Measurements from ENCODE around the gene PRR33. TPM values are rescaled to one million over a fixed set of nuclear protein-coding genes. Genes with fewer than 3 reads are reported as not detected.

PRR33 gene
- total RNA-seq, 1 donor from 2014 or later: not detected

DNA sequence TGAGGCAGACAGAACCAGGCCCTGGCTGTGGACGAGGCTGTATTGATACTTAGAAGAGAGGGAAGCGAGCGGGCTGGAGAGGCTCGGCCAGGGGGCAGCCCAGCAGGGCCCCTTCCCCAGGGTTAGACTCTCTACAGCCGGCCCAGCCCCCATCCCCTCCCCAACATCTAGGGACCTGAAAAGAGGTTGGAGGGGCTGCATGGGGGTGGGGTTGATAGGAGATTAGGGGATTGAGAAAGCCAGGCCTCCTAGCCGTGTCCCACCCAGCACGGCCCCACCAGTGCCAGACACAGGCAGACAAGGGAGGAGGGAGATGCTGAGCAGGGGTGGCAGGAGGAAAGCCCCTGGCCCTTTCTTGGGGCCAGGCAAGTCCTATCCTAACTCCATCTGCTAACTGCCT lies 33.1 kb downstream of the PRR33 start:
- peaks cover 11% of the 10 kb centered on the region for H3K27me3 Mint-ChIP-seq (ENCODE audit: low read depth, unreplicated experiment)
- H3K9me3 Mint-ChIP-seq (ENCODE audit: unreplicated experiment): no peaks in the 10 kb centered on the region
- no peak for TF ChIP-seq EZH2 (IDR thresholded peaks at IDR 0.05; ENCODE audit: insufficient read depth, low read length)
- TF ChIP-seq, protein P1, sequence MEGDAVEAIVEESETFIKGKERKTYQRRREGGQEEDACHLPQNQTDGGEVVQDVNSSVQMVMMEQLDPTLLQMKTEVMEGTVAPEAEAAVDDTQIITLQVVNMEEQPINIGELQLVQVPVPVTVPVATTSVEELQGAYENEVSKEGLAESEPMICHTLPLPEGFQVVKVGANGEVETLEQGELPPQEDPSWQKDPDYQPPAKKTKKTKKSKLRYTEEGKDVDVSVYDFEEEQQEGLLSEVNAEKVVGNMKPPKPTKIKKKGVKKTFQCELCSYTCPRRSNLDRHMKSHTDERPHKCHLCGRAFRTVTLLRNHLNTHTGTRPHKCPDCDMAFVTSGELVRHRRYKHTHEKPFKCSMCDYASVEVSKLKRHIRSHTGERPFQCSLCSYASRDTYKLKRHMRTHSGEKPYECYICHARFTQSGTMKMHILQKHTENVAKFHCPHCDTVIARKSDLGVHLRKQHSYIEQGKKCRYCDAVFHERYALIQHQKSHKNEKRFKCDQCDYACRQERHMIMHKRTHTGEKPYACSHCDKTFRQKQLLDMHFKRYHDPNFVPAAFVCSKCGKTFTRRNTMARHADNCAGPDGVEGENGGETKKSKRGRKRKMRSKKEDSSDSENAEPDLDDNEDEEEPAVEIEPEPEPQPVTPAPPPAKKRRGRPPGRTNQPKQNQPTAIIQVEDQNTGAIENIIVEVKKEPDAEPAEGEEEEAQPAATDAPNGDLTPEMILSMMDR (IDR thresholded peaks at IDR 0.05; ENCODE audit: insufficient read depth, low read depth, low read length): no peak
- H3K9ac ChIP-seq (ENCODE audit: low read length): no peak overlapping the region
- no peaks in the 10 kb centered on the region for H4K20me1 ChIP-seq (ENCODE audit: insufficient read depth, low read length)
- H3K4me1 Mint-ChIP-seq (ENCODE audit: low read depth, unreplicated experiment): peaks cover 7% of the 10 kb centered on the region
- H2AFZ ChIP-seq (ENCODE audit: low read depth, low read length): no peak overlapping the region
- H3K79me2 ChIP-seq (ENCODE audit: insufficient read depth, low read length): no peaks in the 10 kb centered on the region
- no peak overlapping the region for H3K4me3 Mint-ChIP-seq (ENCODE audit: unreplicated experiment)
- H3K27ac ChIP-seq (ENCODE audit: low read depth, low read length): no peak overlapping the region
- H3K27ac Mint-ChIP-seq (ENCODE audit: unreplicated experiment): no peak overlapping the region
- no peaks in the 10 kb centered on the region for H3K36me3 Mint-ChIP-seq (ENCODE audit: low read depth, unreplicated experiment)
- peaks cover 13% of the 10 kb centered on the region for H3K4me1 ChIP-seq (ENCODE audit: insufficient read depth, low read length)
- FAIRE-seq: no peak
- H3K27me3 ChIP-seq (ENCODE audit: insufficient read depth, low read length): no peaks in the 10 kb centered on the region
- no peaks in the 10 kb centered on the region for H3K9me3 ChIP-seq (ENCODE audit: insufficient read depth, low read depth, low read length)
- H3K4me3 ChIP-seq (ENCODE audit: insufficient read depth, low read depth, low read length): no peak overlapping the region
- H3K36me3 ChIP-seq (ENCODE audit: insufficient read depth, low read length): no peaks in the 10 kb centered on the region
- no peak overlapping the region for H3K4me2 ChIP-seq (ENCODE audit: low read length)
- DNase-seq (ENCODE audit: low read depth): no peak

DNA sequence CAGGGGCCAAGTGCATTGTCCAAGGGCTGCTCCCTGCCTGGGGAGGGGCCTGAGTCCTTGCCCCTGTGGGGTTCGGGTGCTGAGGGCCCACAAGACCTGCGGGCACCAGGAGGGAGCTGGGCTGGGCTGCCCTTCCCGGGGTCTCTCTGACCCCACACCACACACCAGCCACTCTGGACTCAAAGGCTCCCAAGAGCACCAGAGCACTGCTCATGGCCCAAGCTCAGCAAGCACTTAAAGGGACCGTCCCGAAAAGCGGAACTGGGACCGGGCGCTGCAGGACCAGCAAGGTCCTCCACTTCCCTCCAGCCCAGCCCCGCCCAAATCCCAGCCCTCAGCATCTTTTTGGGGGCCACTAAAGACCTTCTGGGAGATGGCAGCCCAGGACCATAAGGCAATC lies 33.5 kb downstream of the PRR33 start:
- no peak for DNase-seq (ENCODE audit: low read depth)
- Histone ChIP-seq H3K27me3 (ENCODE audit: insufficient read depth, low read length) (no peaks in the 10 kb centered on the region), H3K4me2 (ENCODE audit: low read length) (no peak overlapping the region), H3K36me3 (ENCODE audit: insufficient read depth, low read length) (no peaks in the 10 kb centered on the region), H3K9me3 (ENCODE audit: insufficient read depth, low read depth, low read length) (no peaks in the 10 kb centered on the region), H3K4me1 (ENCODE audit: insufficient read depth, low read length) (peaks cover 8% of the 10 kb centered on the region), H3K27ac (ENCODE audit: low read depth, low read length) (no peak overlapping the region), H3K4me3 (ENCODE audit: insufficient read depth, low read depth, low read length) (no peak overlapping the region), H3K79me2 (ENCODE audit: insufficient read depth, low read length) (no peaks in the 10 kb centered on the region), H2AFZ (ENCODE audit: low read depth, low read length) (no peak overlapping the region), H3K9ac (ENCODE audit: low read length) (no peak overlapping the region), H4K20me1 (ENCODE audit: insufficient read depth, low read length) (no peaks in the 10 kb centered on the region)
- Mint-ChIP-seq H3K4me1 (ENCODE audit: low read depth, unreplicated experiment) (peaks cover 4% of the 10 kb centered on the region), H3K27me3 (ENCODE audit: low read depth, unreplicated experiment) (peaks cover 14% of the 10 kb centered on the region), H3K36me3 (ENCODE audit: low read depth, unreplicated experiment) (no peaks in the 10 kb centered on the region), H3K9me3 (ENCODE audit: unreplicated experiment) (no peaks in the 10 kb centered on the region), H3K4me3 (ENCODE audit: unreplicated experiment) (no peak overlapping the region), H3K27ac (ENCODE audit: unreplicated experiment) (no peak overlapping the region)
- no peak for TF ChIP-seq EZH2 (IDR thresholded peaks at IDR 0.05; ENCODE audit: insufficient read depth, low read length)
- TF ChIP-seq, protein P1 (IDR thresholded peaks at IDR 0.05; ENCODE audit: insufficient read depth, low read depth, low read length): no peak
- no peak for FAIRE-seq

DNA sequence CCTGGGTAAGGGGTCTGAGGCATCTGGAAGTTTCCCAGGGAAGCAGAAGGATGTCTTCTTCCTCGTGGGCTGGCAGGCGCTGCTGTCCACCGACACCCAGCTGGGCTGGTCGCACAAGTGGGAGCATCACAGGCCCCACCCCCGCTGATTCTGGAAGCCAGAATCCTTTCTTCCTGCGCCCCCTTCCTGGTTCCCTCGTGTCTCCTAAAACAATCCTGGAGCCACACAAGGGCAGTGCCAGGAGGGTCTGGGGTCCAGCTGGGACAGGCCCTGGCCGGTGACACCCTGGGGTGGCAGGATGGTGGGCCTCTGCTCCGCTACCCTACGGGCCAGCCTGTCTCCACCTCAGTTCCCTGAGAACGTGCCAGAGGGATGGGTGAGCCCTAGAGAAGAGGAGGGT lies 34.6 kb downstream of the PRR33 start:
- TF ChIP-seq, protein P1 (IDR thresholded peaks at IDR 0.05; ENCODE audit: insufficient read depth, low read depth, low read length): no peak
- no peak for TF ChIP-seq EZH2 (IDR thresholded peaks at IDR 0.05; ENCODE audit: insufficient read depth, low read length)
- Histone ChIP-seq H3K27me3 (ENCODE audit: insufficient read depth, low read length) (no peaks in the 10 kb centered on the region), H3K4me3 (ENCODE audit: insufficient read depth, low read depth, low read length) (no peak overlapping the region), H3K79me2 (ENCODE audit: insufficient read depth, low read length) (no peaks in the 10 kb centered on the region), H3K36me3 (ENCODE audit: insufficient read depth, low read length) (no peaks in the 10 kb centered on the region), H3K4me2 (ENCODE audit: low read length) (no peak overlapping the region), H3K4me1 (ENCODE audit: insufficient read depth, low read length) (no peaks in the 10 kb centered on the region), H3K9ac (ENCODE audit: low read length) (no peak overlapping the region), H2AFZ (ENCODE audit: low read depth, low read length) (no peak overlapping the region), H3K9me3 (ENCODE audit: insufficient read depth, low read depth, low read length) (no peaks in the 10 kb centered on the region), H4K20me1 (ENCODE audit: insufficient read depth, low read length) (no peaks in the 10 kb centered on the region), H3K27ac (ENCODE audit: low read depth, low read length) (no peak overlapping the region)
- Mint-ChIP-seq H3K4me1 (ENCODE audit: low read depth, unreplicated experiment) (no peaks in the 10 kb centered on the region), H3K9me3 (ENCODE audit: unreplicated experiment) (no peaks in the 10 kb centered on the region), H3K27me3 (ENCODE audit: low read depth, unreplicated experiment) (peaks cover 16% of the 10 kb centered on the region), H3K36me3 (ENCODE audit: low read depth, unreplicated experiment) (no peaks in the 10 kb centered on the region), H3K4me3 (ENCODE audit: unreplicated experiment) (no peak overlapping the region), H3K27ac (ENCODE audit: unreplicated experiment) (no peak overlapping the region)
- DNase-seq (ENCODE audit: low read depth): no peak
- FAIRE-seq: no peak

Data from astrocyte (in vitro differentiated cells and primary cell).